Keratinocyte (primary cell): ENCODE results near the gene FBN2. TPM values are rescaled to one million over a fixed set of nuclear protein-coding genes. Genes with fewer than 3 reads are reported as not detected.

Experiments used
- DNase-seq: peaks from one replicate; pipeline ENCODE4 v3.0.0-alpha.2; 2011; ENCODE audit warnings: low read depth, missing footprints, low spot score
- FAIRE-seq: peaks from 2 replicates; lab custom pipeline; 2011; peaks lifted over from hg19 to GRCh38; lab: Jason Lieb, UNC
- H2AFZ ChIP-seq: 2 replicates; pipeline ENCODE4 v1.6.0; 2012; ENCODE audit warnings: low read length, control low read depth, inconsistent platforms; ENCODE audit not compliant: control insufficient read depth
- H3K27ac ChIP-seq: 2 replicates; pipeline ENCODE4 v1.5.1; 2011; ENCODE audit warnings: low read length; ENCODE audit not compliant: control insufficient read depth, insufficient read depth
- H3K27me3 ChIP-seq: 3 replicates; pipeline ENCODE4 v1.6.0; 2011; ENCODE audit warnings: low read length; ENCODE audit not compliant: control insufficient read depth, insufficient read depth; ENCODE audit errors: extremely low read depth
- H3K36me3 ChIP-seq, 2 experiments: 2 replicates in 1 of 2; 3 replicates in 1 of 2; pipeline ENCODE4 v1.5.1; 2011; ENCODE audit warnings: low read length in 2 of 2, mild to moderate bottlenecking in 1 of 2; ENCODE audit not compliant: control insufficient read depth in 2 of 2, insufficient read depth in 2 of 2; ENCODE audit errors: extremely low read depth in 1 of 2
- H3K4me1 ChIP-seq: 3 replicates; pipeline ENCODE4 v1.5.1; 2011; ENCODE audit warnings: low read length; ENCODE audit not compliant: control insufficient read depth, insufficient read depth; ENCODE audit errors: extremely low read depth
- H3K4me2 ChIP-seq: 3 replicates; pipeline ENCODE4 v1.6.0; 2011; ENCODE audit warnings: low read depth, low read length; ENCODE audit not compliant: control insufficient read depth, insufficient read depth; ENCODE audit errors: extremely low read depth
- H3K4me3 ChIP-seq, 3 experiments: fragments of 200-600 bp in 1 of 3; sonication (generic) in 1 of 3; 2 replicates in 2 of 3; 3 replicates in 1 of 3; pipeline ENCODE4 v1.5.1; 2011 to 2016; ENCODE audit warnings: low read length in 3 of 3, mild to moderate bottlenecking in 3 of 3, control low read depth in 2 of 3, inconsistent platforms in 1 of 3, low read depth in 1 of 3, mixed read lengths in 1 of 3, mixed run types in 1 of 3, moderate library complexity in 1 of 3; ENCODE audit not compliant: control insufficient read depth in 2 of 3, insufficient read depth in 2 of 3; ENCODE audit errors: extremely low read depth in 1 of 3
- H3K79me2 ChIP-seq: 2 replicates; pipeline ENCODE4 v1.6.0; 2012; ENCODE audit warnings: low read length; ENCODE audit not compliant: control insufficient read depth, insufficient read depth
- H3K9ac ChIP-seq: 3 replicates; pipeline ENCODE4 v1.6.0; 2011; ENCODE audit warnings: low read length; ENCODE audit not compliant: control insufficient read depth, insufficient read depth; ENCODE audit errors: extremely low read depth
- H3K9me1 ChIP-seq: 3 replicates; pipeline ENCODE4 v1.6.0; 2011; ENCODE audit warnings: low read length; ENCODE audit not compliant: control insufficient read depth, insufficient read depth; ENCODE audit errors: extremely low read depth
- H3K9me3 ChIP-seq: 2 replicates; pipeline ENCODE4 v1.5.1; 2012; ENCODE audit warnings: low read depth, low read length; ENCODE audit not compliant: control insufficient read depth
- H4K20me1 ChIP-seq: 3 replicates; pipeline ENCODE4 v1.6.0; 2011; ENCODE audit warnings: low read length; ENCODE audit not compliant: control insufficient read depth, insufficient read depth; ENCODE audit errors: extremely low read depth
- EZH2 ChIP-seq: IDR thresholded peaks from one replicate; pipeline ENCODE4 v1.6.1; 2012; ENCODE audit warnings: inconsistent platforms, mild to moderate bottlenecking, low read length, moderate library complexity
- dilution Hi-C: fragments of 300-500 bp; cut with MboI; formaldehyde crosslinking; loops from one replicate; pipeline ENCODE4 v1.7.0; 2020; ENCODE audit warnings: low sequenced_read_pairs; ENCODE audit not compliant: extremely low pct_ligation_motif_present
- polyA plus RNA-seq, 5 experiments: library from polyadenylated mRNA; depleted of rRNA in 3 of 5; stranded (reverse) in 3 of 5; stranded (forward) in 1 of 5; unstranded in 1 of 5; fragments of >200 nt; gene quantifications; 1 replicate in 1 of 5; 2 replicates in 3 of 5; 3 replicates in 1 of 5; pipeline versions ENCODE4 v1.2.1 to v1.2.3, GENCODE V29; 2011 to 2012; ENCODE audit warnings: missing spikeins in 2 of 5, low read depth in 1 of 5, low replicate concordance in 1 of 5
- TF ChIP-seq, protein P1 (sequence below), 3 experiments: IDR thresholded peaks in 1 of 3; conservative IDR thresholded peaks in 1 of 3; optimal IDR thresholded peaks in 1 of 3; 2 replicates in 2 of 3; 3 replicates in 1 of 3; pipeline versions ENCODE3 to v1.5.1; 2011; ENCODE audit warnings: low read length in 3 of 3, mild to moderate bottlenecking in 3 of 3, moderate library complexity in 2 of 3, control low read depth in 1 of 3, inconsistent platforms in 1 of 3; ENCODE audit not compliant: insufficient read depth in 2 of 3; ENCODE audit errors: extremely low read depth in 1 of 3

FBN2 gene
- polyA plus RNA-seq, 1 donor (not counting 4 experiments of a cell fraction or from before 2014, with no cell fraction given): 30.1 TPM

DNA sequence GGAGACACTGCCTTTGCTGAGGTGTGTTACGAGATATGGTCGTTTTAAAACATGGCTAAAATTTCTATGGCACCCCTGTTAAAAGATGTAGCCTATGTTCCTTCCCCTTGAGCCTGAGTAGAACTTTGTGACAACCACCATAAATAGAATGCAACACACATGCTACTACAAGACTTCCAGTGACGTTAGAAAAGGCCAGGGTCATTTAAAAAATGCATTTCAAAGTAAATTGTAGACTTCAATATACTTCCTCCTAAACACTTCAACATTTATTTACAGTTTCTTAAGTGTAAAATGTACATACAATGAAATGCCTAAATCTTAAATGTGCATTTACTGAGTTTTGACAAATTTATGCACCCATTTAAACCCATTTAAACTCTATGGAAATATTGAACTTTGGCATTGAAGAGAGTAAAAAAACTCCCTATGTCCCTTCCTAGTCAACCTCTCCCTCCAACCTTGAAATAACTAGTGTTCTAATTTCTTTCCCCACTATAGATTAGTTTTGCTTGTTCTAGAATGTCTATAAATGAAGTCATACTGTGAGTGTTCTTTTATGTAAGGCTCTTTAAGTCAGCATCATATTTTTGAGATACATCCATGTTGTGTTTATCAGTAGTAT, 294.0 kb downstream of the FBN2 start:
- no peaks in the 10 kb centered on the region for H3K9me1 ChIP-seq
- no peak overlapping the region for H3K9ac ChIP-seq
- DNase-seq (no peak), FAIRE-seq (no peak)
- no peaks in the 10 kb centered on the region for H4K20me1 ChIP-seq
- no peak overlapping the region for H3K4me2 ChIP-seq
- dilution Hi-C loops: no loop called here
- H3K4me1 ChIP-seq: no peaks in the 10 kb centered on the region
- TF ChIP-seq, protein P1, sequence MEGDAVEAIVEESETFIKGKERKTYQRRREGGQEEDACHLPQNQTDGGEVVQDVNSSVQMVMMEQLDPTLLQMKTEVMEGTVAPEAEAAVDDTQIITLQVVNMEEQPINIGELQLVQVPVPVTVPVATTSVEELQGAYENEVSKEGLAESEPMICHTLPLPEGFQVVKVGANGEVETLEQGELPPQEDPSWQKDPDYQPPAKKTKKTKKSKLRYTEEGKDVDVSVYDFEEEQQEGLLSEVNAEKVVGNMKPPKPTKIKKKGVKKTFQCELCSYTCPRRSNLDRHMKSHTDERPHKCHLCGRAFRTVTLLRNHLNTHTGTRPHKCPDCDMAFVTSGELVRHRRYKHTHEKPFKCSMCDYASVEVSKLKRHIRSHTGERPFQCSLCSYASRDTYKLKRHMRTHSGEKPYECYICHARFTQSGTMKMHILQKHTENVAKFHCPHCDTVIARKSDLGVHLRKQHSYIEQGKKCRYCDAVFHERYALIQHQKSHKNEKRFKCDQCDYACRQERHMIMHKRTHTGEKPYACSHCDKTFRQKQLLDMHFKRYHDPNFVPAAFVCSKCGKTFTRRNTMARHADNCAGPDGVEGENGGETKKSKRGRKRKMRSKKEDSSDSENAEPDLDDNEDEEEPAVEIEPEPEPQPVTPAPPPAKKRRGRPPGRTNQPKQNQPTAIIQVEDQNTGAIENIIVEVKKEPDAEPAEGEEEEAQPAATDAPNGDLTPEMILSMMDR (optimal IDR thresholded peaks at IDR 0.05 in 1 of 3, IDR thresholded peaks at IDR 0.05 in 1 of 3, conservative IDR thresholded peaks at IDR 0.05 in 1 of 3; ENCODE audit: extremely low read depth in 1 of 3, insufficient read depth in 2 of 3, low read length in 3 of 3): no peak
- TF ChIP-seq EZH2: no peak
- no peaks in the 10 kb centered on the region for H3K27me3 ChIP-seq
- no peaks in the 10 kb centered on the region for H3K9me3 ChIP-seq
- H2AFZ ChIP-seq: no peak overlapping the region
- no peak overlapping the region for H3K27ac ChIP-seq
- no peak overlapping the region for H3K4me3 ChIP-seq
- H3K36me3 ChIP-seq: no peaks in the 10 kb centered on the region
- no peaks in the 10 kb centered on the region for H3K79me2 ChIP-seq

DNA sequence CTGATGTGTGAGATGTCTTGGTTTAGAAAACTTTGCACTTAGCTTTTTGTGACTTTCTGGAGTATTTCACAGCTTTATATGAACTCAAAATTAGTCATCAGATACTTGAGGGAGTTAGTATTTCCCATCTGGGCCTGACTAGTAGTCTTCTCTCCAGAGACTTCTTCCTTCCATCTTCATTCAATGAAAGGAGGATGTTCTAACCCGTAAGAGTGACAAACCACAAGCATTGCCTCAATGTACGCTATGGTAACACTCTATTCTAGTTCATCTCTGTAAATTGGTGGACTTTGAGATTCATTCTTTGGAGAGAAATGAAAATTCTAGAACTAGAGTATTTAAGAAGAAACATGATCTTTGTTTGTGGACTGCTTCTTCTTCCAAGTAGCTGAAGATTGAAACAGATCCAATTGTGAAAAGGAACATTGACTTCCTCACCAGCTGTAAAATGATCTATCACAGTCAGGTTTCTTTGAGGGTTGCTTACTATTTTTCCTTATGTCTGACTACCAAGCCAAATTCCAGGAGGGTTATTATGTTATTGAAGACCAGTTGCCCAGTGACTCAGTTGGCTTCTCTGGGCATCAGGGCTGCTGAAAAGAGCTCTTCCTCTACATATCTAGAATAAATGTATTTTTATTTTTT, 296.9 kb downstream of the FBN2 start:
- Histone ChIP-seq H4K20me1 (no peaks in the 10 kb centered on the region), H3K4me3 (no peak overlapping the region), H3K36me3 (no peaks in the 10 kb centered on the region), H3K79me2 (no peaks in the 10 kb centered on the region), H3K27ac (no peak overlapping the region), H3K9ac (no peak overlapping the region), H3K4me2 (no peak overlapping the region), H3K4me1 (no peaks in the 10 kb centered on the region), H3K9me3 (no peaks in the 10 kb centered on the region), H3K27me3 (no peaks in the 10 kb centered on the region), H2AFZ (no peak overlapping the region), H3K9me1 (no peaks in the 10 kb centered on the region)
- TF ChIP-seq, protein P1 (optimal IDR thresholded peaks at IDR 0.05 in 1 of 3, IDR thresholded peaks at IDR 0.05 in 1 of 3, conservative IDR thresholded peaks at IDR 0.05 in 1 of 3; ENCODE audit: extremely low read depth in 1 of 3, insufficient read depth in 2 of 3, low read length in 3 of 3): no peak
- no peak for TF ChIP-seq EZH2
- dilution Hi-C loops: no loop called here
- no peak for FAIRE-seq
- no peak for DNase-seq
